ENCODE results near the gene CACUL1.

The CACUL1 gene

DNA sequence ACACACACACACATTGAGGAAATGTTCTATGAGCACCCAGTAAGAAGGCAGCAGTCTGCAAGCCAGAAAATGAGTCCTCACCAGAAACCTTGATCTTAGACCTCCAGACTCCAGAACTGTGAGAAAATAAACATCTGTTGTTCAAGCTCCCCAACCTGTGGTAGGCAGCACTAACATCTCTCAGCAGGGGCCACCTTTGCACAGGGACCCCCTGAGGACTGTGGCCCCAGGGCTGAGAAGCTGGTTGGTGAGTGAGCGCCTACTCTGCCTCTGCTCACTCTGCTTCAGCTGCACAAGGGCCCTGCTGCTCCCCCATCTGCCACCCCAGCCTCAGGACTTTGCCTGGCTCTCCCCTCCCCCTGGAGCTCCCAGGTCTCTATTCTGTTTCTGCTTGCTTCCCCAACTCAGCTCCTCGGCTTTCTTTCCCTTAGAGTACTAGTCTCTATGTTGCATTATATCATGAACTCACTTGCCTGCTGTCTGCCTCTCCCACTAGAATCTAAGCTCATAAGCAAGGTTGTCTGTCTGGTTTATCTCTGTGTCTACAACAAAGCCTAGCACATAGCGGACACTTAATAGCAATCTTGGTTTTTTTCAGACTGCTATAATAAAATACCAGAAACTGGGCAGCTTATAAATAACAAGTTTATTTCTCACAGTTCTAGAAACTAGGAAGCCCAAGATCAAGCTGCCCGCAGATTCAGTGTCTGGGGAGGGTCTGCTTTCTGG, 118.9 kb downstream of the CACUL1 start:
- peaks cover 84% of the 10 kb centered on the region for H3K27me3 ChIP-seq (ENCODE audit: insufficient read depth, low read length)
- H3K4me3 ChIP-seq (ENCODE audit: low read depth, low read length): no peak overlapping the region
- H3K36me3 ChIP-seq (ENCODE audit: insufficient read depth, low read length): no peaks in the 10 kb centered on the region
- no peak overlapping the region for H3K27ac ChIP-seq (ENCODE audit: low read depth, low read length)
- H3K79me2 ChIP-seq (ENCODE audit: control insufficient read depth, insufficient read depth, low read length, unreplicated experiment): no peaks in the 10 kb centered on the region
- no peak overlapping the region for H2AFZ ChIP-seq (ENCODE audit: low read length, unreplicated experiment)
- no peaks in the 10 kb centered on the region for H3K4me1 ChIP-seq (ENCODE audit: control insufficient read depth, insufficient read depth, low read length, unreplicated experiment)

DNA sequence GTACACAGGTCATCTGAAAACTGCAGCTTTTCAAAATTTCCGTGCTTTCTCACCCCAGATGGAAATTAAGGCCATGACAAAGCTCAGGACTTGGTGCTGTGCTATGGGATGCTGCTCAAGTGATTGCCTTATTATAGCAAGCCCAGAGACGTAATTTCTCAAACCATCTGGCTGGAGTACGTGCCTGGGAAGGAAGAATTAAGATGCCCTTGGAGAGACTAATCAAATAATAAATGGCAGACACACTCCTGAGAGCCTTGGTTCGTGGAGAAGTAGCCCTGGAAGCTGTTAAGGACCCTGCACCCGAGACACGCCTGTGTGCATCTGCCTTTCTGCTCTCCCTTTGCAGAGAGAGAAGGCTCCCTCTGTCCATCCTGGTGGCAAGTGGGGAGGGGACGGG, 121.0 kb downstream of the CACUL1 start:
- Histone ChIP-seq H3K4me1 (ENCODE audit: control insufficient read depth, insufficient read depth, low read length, unreplicated experiment) (no peaks in the 10 kb centered on the region), H3K4me3 (ENCODE audit: low read depth, low read length) (no peak overlapping the region), H3K27me3 (ENCODE audit: insufficient read depth, low read length) (peaks cover 84% of the 10 kb centered on the region)

DNA sequence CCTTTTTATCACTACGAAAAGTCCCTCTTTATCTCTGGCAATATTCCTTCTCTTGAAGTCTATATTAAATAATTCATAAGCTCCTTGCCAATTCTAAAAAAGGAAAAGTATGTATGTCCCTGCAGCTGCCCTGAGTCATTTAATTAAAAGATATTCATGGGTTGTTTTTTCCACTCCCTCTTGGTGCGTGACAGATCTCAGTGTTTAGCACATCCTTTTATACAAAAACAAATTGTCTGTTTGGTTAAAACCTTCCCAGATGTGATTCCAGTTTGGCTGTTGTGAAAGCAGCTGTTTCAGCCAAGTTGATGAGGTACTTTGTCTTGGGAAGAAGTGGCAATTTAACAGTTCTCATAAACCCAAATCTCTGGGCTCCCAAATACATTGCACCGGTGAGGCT, 125.6 kb downstream of the CACUL1 start:
- Histone ChIP-seq H3K4me1 (ENCODE audit: control insufficient read depth, insufficient read depth, low read length, unreplicated experiment) (no peaks in the 10 kb centered on the region), H2AFZ (ENCODE audit: low read length, unreplicated experiment) (no peak overlapping the region), H3K27ac (ENCODE audit: low read depth, low read length) (no peak overlapping the region), H3K36me3 (ENCODE audit: insufficient read depth, low read length) (no peaks in the 10 kb centered on the region), H3K4me3 (ENCODE audit: low read depth, low read length) (no peak overlapping the region), H3K27me3 (ENCODE audit: insufficient read depth, low read length) (peaks cover 77% of the 10 kb centered on the region), H3K79me2 (ENCODE audit: control insufficient read depth, insufficient read depth, low read length, unreplicated experiment) (no peaks in the 10 kb centered on the region)

More for the DNA sequence above, 121.0 kb downstream of the CACUL1 start:
- Histone ChIP-seq H3K79me2 (ENCODE audit: control insufficient read depth, insufficient read depth, low read length, unreplicated experiment) (no peaks in the 10 kb centered on the region), H2AFZ (ENCODE audit: low read length, unreplicated experiment) (no peak overlapping the region), H3K27ac (ENCODE audit: low read depth, low read length) (no peak overlapping the region), H3K36me3 (ENCODE audit: insufficient read depth, low read length) (no peaks in the 10 kb centered on the region)

DNA sequence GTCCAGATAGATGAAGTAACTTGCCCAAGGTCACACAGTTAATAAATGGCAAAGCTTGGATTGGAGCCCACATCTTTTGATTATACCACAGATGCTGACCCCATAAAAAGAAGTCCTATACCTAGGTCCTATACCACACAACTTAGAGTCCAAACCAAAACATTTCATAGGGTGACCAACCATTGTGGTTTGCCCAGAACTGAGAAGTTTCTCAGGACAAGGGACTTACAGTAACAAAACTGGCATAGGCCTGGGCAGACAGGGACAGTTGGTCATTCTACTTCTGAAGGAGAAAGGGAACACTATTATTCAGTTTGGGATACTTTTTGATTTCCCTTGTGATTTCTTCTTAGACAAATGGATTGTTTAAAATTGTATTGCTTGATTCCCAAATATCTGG, 126.4 kb downstream of the CACUL1 start:
- H3K27me3 ChIP-seq (ENCODE audit: insufficient read depth, low read length): peaks cover 76% of the 10 kb centered on the region
- H3K79me2 ChIP-seq (ENCODE audit: control insufficient read depth, insufficient read depth, low read length, unreplicated experiment): no peaks in the 10 kb centered on the region
- no peak overlapping the region for H3K4me3 ChIP-seq (ENCODE audit: low read depth, low read length)
- H3K36me3 ChIP-seq (ENCODE audit: insufficient read depth, low read length): no peaks in the 10 kb centered on the region
- H3K4me1 ChIP-seq (ENCODE audit: control insufficient read depth, insufficient read depth, low read length, unreplicated experiment): no peaks in the 10 kb centered on the region
- no peak overlapping the region for H3K27ac ChIP-seq (ENCODE audit: low read depth, low read length)
- no peak overlapping the region for H2AFZ ChIP-seq (ENCODE audit: low read length, unreplicated experiment)

DNA sequence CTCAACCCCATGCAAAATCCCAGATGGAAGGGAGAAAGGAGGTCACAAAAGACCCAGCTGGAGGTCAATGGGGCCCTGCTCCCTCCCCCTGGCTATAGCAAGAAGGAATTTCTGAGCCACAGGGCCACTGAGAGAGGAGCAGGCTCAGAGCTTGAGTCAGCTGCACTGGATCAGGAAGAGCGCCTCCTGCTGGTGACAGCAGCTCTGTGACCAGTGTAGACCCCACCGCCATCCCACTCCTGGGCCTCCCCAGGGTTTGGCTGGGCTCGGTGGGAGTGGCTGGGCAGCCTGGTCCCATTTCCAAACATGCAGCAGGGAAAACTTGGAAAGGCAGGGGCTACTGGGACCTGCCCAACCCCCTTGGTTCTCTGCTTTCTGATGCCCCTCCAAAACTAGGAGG, 127.8 kb downstream of the CACUL1 start:
- H3K27me3 ChIP-seq (ENCODE audit: insufficient read depth, low read length): peaks cover 72% of the 10 kb centered on the region

More for the DNA sequence above, 127.8 kb downstream of the CACUL1 start:
- H3K36me3 ChIP-seq (ENCODE audit: insufficient read depth, low read length): no peaks in the 10 kb centered on the region
- no peak overlapping the region for H2AFZ ChIP-seq (ENCODE audit: low read length, unreplicated experiment)
- H3K79me2 ChIP-seq (ENCODE audit: control insufficient read depth, insufficient read depth, low read length, unreplicated experiment): no peaks in the 10 kb centered on the region
- H3K4me1 ChIP-seq (ENCODE audit: control insufficient read depth, insufficient read depth, low read length, unreplicated experiment): no peaks in the 10 kb centered on the region
- no peak overlapping the region for H3K4me3 ChIP-seq (ENCODE audit: low read depth, low read length)
- no peak overlapping the region for H3K27ac ChIP-seq (ENCODE audit: low read depth, low read length)
